ENCODE results near the gene RHOG. TPM values are rescaled to one million over a fixed set of nuclear protein-coding genes. Genes with fewer than 3 reads are reported as not detected.

RHOG gene
- total RNA-seq, 1 experiment from 2014 or later, result 26.4 TPM

GRCh38 chr11:3797329-3798090, 43.2 kb downstream of the RHOG start, which contains the start of gene NUP98:
Gene NUP98 (minus strand): TSS chr11:3797554. CDS start chr11:3782117, 15,437 bp downstream.
- no peak within 1 kb of the TSS for H4K91ac ChIP-seq (ENCODE audit: insufficient read length, low read depth, low read length)
- H3K79me2 ChIP-seq (ENCODE audit: insufficient read depth, low read length), result peaks cover 31% of the 10 kb centered on the region
- no peak within 1 kb of the TSS for H2BK5ac ChIP-seq (ENCODE audit: insufficient read length, low read length)
- Mint-ChIP-seq H3K9me3 (peaks cover 0 to 2% of the 10 kb centered on the region in 2 experiments; a peak in 2 of 5 replicates), H3K4me3 (peak within 1 kb of the TSS; percentile 89 to 97), H3K27me3 (ENCODE audit: low read depth) (no peaks in the 10 kb centered on the region), H3K4me1 (peaks cover 14 to 21% of the 10 kb centered on the region in 2 experiments), H3K36me3 (ENCODE audit: insufficient read depth in 1 of 3, low read depth in 3 of 3) (peaks cover 24 to 27% (median 26%) of the 10 kb centered on the region in 3 experiments), H3K27ac (peak within 1 kb of the TSS; percentile 96 to 100 (median 96))
- no peak within 1 kb of the TSS for H2BK15ac ChIP-seq (ENCODE audit: low read depth, low read length)
- H2AFZ ChIP-seq (ENCODE audit: low read length), result no peak within 1 kb of the TSS
- DNase-seq, result peak; percentile 100
- no peaks in the 10 kb centered on the region for H4K20me1 ChIP-seq (ENCODE audit: control insufficient read depth, insufficient read depth, insufficient read length)
- H3T11ph ChIP-seq (ENCODE audit: low read length), result no peak within 1 kb of the TSS
- no peaks in the 10 kb centered on the region for H3K4me1 ChIP-seq (ENCODE audit: insufficient read depth, low read length)
- peaks cover 5% of the 10 kb centered on the region for H3K23me2 ChIP-seq (ENCODE audit: insufficient read length, low read depth, low read length, poor library complexity, severe bottlenecking)
- H4K5ac ChIP-seq (ENCODE audit: insufficient read length, low read depth, low read length), result no peak within 1 kb of the TSS
- H4K8ac ChIP-seq (replicated peaks; ENCODE audit: insufficient read length, low read depth, low read length), result no peak within 1 kb of the TSS
- peak within 1 kb of the TSS; percentile 84 for H3K18ac ChIP-seq (ENCODE audit: insufficient read length, low read depth, low read length)
- TF ChIP-seq, protein P1, sequence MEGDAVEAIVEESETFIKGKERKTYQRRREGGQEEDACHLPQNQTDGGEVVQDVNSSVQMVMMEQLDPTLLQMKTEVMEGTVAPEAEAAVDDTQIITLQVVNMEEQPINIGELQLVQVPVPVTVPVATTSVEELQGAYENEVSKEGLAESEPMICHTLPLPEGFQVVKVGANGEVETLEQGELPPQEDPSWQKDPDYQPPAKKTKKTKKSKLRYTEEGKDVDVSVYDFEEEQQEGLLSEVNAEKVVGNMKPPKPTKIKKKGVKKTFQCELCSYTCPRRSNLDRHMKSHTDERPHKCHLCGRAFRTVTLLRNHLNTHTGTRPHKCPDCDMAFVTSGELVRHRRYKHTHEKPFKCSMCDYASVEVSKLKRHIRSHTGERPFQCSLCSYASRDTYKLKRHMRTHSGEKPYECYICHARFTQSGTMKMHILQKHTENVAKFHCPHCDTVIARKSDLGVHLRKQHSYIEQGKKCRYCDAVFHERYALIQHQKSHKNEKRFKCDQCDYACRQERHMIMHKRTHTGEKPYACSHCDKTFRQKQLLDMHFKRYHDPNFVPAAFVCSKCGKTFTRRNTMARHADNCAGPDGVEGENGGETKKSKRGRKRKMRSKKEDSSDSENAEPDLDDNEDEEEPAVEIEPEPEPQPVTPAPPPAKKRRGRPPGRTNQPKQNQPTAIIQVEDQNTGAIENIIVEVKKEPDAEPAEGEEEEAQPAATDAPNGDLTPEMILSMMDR (conservative IDR thresholded peaks at IDR 0.05), result no peak
- H2AK5ac ChIP-seq (ENCODE audit: insufficient read length, low read length), result no peak within 1 kb of the TSS
- peak within 1 kb of the TSS; percentile 86 for H3K14ac ChIP-seq (ENCODE audit: insufficient read depth, low read length)
- no peak within 1 kb of the TSS for H3K56ac ChIP-seq (ENCODE audit: insufficient read length, low read depth, low read length)
- peak within 1 kb of the TSS; percentile 92 for H3K4me2 ChIP-seq (ENCODE audit: insufficient read depth, insufficient read length, low read length)
- no peak within 1 kb of the TSS for H3K4ac ChIP-seq (ENCODE audit: low read depth, low read length)
- H3K27me3 ChIP-seq (ENCODE audit: insufficient read depth, low read length), result no peaks in the 10 kb centered on the region
- no peaks in the 10 kb centered on the region for H3K9me3 ChIP-seq (ENCODE audit: control insufficient read depth, low read depth, low read length)
- H2BK120ac ChIP-seq (ENCODE audit: low read depth, low read length, poor library complexity, severe bottlenecking), result no peak within 1 kb of the TSS
- no peak within 1 kb of the TSS for H2BK20ac ChIP-seq (ENCODE audit: low read depth, low read length, poor library complexity, severe bottlenecking)
- H3K23ac ChIP-seq (ENCODE audit: insufficient read length, low read depth, low read length), result no peak within 1 kb of the TSS
- no peaks in the 10 kb centered on the region for H3K79me1 ChIP-seq (ENCODE audit: insufficient read depth, low read depth, low read length, poor library complexity, severe bottlenecking)
- no peak within 1 kb of the TSS for H2BK12ac ChIP-seq (ENCODE audit: insufficient read length, low read depth, low read length)
- WGBS (ENCODE audit: extremely low coverage, insufficient read length, low lambda C conversion rate), result no CpG with 5 or more reads among the region's 86 CpGs
- peak within 1 kb of the TSS; percentile 54 for H3K27ac ChIP-seq (ENCODE audit: insufficient read length, low read depth, low read length)
- H3K9ac ChIP-seq (ENCODE audit: extremely low read depth, insufficient read length, low read length), result peak within 1 kb of the TSS; percentile 75

All from H9 (cell line).